Liver (tissue), 3 donors: ENCODE measurements around the gene NR5A1.

Source experiments
- ATF3 ChIP-seq: IDR thresholded peaks from 2 replicates; pipeline ENCODE4 v1.6.1; 2016; ENCODE audit warnings: antibody characterized with exemption
- CTCF ChIP-seq: fragments of 150-350 bp; IDR thresholded peaks from 2 replicates; pipeline ENCODE4 v1.5.1; 2017; ENCODE audit warnings: improper control_type of control experiment, low read depth, low read length; ENCODE audit not compliant: missing input control
- FOXA2 ChIP-seq: IDR thresholded peaks from 2 replicates; pipeline ENCODE4 v1.6.1; 2016; ENCODE audit warnings: antibody characterized with exemption
- GABPA ChIP-seq, 2 donors: IDR thresholded peaks in 1 of 2; conservative IDR thresholded peaks in 1 of 2; 2 replicates each; pipeline ENCODE4 v1.6.1; 2016; ENCODE audit warnings: antibody characterized with exemption in 2 of 2, mild to moderate bottlenecking in 1 of 2, moderate library complexity in 1 of 2
- HNF4G ChIP-seq: IDR thresholded peaks from 2 replicates; pipeline ENCODE4 v1.6.1; 2016; ENCODE audit warnings: antibody characterized with exemption
- JUND ChIP-seq, 2 donors: IDR thresholded peaks; 2 replicates each; pipeline ENCODE4 v1.6.1; 2016; ENCODE audit warnings: antibody characterized with exemption in 2 of 2
- MAX ChIP-seq: IDR thresholded peaks from 2 replicates; pipeline ENCODE4 v1.6.1; 2016; ENCODE audit warnings: antibody characterized with exemption
- NR2F2 ChIP-seq: IDR thresholded peaks from 2 replicates; pipeline ENCODE4 v1.6.1; 2016; ENCODE audit warnings: antibody characterized with exemption
- RAD21 ChIP-seq, 2 donors: IDR thresholded peaks; 2 replicates each; pipeline ENCODE4 v1.6.1; 2016; ENCODE audit warnings: antibody characterized with exemption in 2 of 2, mild to moderate bottlenecking in 2 of 2
- SP1 ChIP-seq: IDR thresholded peaks from 2 replicates; pipeline ENCODE4 v1.6.1; 2018; ENCODE audit warnings: antibody characterized with exemption, mild to moderate bottlenecking
- TAF1 ChIP-seq: conservative IDR thresholded peaks from 2 replicates; pipeline ENCODE4 v1.6.1; 2016; ENCODE audit warnings: antibody characterized with exemption, mild to moderate bottlenecking
- YY1 ChIP-seq: IDR thresholded peaks from 2 replicates; pipeline ENCODE4 v1.6.1; 2016; ENCODE audit warnings: antibody characterized with exemption, mild to moderate bottlenecking
- TF ChIP-seq, protein P1 (sequence below): IDR thresholded peaks from 2 replicates; pipeline ENCODE4 v1.6.1; 2016; ENCODE audit warnings: antibody characterized with exemption, mild to moderate bottlenecking
- TF ChIP-seq, protein P2 (sequence below): IDR thresholded peaks from 2 replicates; pipeline ENCODE4 v1.6.1; 2016; ENCODE audit warnings: antibody characterized with exemption
- donor health status: healthy.
- donor health status: healthy.

DNA sequence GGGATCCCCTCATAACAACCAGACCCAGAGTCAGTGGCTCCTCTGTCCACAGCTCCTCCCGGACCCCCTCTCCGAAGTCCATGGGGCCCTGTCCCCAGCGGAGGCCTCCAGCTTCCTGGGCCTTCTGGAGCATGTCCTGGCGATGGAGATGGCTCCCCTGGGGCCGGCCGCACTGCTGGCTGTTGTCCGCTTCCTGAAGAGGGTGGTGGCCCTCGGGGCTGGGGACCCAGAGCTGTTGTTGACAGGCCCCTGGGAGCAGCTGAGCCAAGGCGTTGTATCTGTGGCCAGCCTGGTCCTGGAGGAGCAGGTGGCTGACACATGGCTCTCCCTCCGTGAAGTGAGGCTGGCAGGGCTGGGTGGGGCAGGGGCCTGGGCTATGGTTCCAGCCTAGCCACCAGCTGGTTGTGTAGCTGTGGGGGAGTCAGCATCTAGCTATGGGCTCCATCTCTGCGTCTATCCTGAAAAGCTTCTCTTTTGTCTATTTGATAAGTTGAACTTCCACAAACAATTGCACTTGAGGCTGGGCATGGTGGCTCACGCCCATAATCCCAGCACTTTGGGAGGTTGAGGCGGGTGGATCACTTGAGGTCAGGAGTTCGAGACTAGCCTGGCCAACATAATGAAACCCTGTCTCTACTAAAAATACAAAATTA, 52.3 kb downstream of the NR5A1 start:
- no peak for TF ChIP-seq TAF1
- TF ChIP-seq CTCF = no peak
- TF ChIP-seq, protein P1, sequence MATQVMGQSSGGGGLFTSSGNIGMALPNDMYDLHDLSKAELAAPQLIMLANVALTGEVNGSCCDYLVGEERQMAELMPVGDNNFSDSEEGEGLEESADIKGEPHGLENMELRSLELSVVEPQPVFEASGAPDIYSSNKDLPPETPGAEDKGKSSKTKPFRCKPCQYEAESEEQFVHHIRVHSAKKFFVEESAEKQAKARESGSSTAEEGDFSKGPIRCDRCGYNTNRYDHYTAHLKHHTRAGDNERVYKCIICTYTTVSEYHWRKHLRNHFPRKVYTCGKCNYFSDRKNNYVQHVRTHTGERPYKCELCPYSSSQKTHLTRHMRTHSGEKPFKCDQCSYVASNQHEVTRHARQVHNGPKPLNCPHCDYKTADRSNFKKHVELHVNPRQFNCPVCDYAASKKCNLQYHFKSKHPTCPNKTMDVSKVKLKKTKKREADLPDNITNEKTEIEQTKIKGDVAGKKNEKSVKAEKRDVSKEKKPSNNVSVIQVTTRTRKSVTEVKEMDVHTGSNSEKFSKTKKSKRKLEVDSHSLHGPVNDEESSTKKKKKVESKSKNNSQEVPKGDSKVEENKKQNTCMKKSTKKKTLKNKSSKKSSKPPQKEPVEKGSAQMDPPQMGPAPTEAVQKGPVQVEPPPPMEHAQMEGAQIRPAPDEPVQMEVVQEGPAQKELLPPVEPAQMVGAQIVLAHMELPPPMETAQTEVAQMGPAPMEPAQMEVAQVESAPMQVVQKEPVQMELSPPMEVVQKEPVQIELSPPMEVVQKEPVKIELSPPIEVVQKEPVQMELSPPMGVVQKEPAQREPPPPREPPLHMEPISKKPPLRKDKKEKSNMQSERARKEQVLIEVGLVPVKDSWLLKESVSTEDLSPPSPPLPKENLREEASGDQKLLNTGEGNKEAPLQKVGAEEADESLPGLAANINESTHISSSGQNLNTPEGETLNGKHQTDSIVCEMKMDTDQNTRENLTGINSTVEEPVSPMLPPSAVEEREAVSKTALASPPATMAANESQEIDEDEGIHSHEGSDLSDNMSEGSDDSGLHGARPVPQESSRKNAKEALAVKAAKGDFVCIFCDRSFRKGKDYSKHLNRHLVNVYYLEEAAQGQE = no peak
- TF ChIP-seq SP1 = no peak
- TF ChIP-seq YY1 = no peak
- TF ChIP-seq NR2F2 = no peak
- no peak for TF ChIP-seq GABPA (IDR thresholded peaks at IDR 0.05 in 1 of 2, conservative IDR thresholded peaks at IDR 0.05 in 1 of 2)
- TF ChIP-seq ATF3 = no peak
- TF ChIP-seq JUND (IDR thresholded peaks at IDR 0.05) = no peak
- no peak for TF ChIP-seq MAX
- no peak for TF ChIP-seq FOXA2
- no peak for TF ChIP-seq RAD21 (IDR thresholded peaks at IDR 0.05)
- TF ChIP-seq HNF4G = no peak
- TF ChIP-seq, protein P2, sequence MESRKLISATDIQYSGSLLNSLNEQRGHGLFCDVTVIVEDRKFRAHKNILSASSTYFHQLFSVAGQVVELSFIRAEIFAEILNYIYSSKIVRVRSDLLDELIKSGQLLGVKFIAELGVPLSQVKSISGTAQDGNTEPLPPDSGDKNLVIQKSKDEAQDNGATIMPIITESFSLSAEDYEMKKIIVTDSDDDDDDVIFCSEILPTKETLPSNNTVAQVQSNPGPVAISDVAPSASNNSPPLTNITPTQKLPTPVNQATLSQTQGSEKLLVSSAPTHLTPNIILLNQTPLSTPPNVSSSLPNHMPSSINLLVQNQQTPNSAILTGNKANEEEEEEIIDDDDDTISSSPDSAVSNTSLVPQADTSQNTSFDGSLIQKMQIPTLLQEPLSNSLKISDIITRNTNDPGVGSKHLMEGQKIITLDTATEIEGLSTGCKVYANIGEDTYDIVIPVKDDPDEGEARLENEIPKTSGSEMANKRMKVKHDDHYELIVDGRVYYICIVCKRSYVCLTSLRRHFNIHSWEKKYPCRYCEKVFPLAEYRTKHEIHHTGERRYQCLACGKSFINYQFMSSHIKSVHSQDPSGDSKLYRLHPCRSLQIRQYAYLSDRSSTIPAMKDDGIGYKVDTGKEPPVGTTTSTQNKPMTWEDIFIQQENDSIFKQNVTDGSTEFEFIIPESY = no peak
